ENCODE results near the gene PLCB3.

The PLCB3 gene

DNA sequence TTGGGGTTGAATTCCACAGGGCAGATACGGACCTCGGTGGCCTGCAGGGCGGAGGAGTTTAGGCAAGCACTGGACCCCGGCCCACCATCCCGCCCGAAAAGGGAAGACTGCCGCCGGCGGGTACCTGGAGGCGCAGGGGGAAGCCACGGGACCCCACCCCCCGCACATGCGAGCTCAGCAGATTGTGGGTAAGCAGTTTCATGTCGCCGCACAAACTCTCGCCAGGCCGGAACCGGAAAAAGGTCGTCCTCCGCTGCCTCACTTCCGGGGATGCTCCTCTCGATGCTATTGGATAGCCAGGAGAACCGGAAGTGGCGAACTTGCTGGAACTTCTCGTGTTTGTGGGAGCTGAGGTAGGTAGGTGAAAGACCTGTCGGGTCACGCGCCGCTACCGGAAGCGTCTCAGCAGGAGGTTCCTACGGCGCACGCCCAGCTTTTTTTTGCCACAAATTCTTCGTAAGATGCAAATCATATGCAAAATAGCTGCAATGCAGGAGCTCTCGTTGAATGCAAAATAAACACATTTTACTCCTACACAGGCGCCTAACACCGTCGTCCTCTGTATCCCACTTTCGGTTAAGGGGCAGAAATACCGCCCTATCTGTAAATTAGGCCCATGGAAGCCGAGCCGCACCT is 66.1 kb downstream of the PLCB3 start, which contains the start of gene TRMT112:
TSS of gene TRMT112 (minus strand) at position 235 of the 636 bp plus-strand sequence. CDS start at position 202, 33 bp downstream.
- in situ Hi-C loops (cut with HindIII; ENCODE audit: low pct_unique_long_range_greater_than_20kb, low sequenced_read_pairs) = no loop called here
- DNase-seq (ENCODE audit: low read depth in 1 of 2, low spot score in 1 of 2) = peak; percentile 94 to 100
- TF ChIP-seq JUND (IDR thresholded peaks at IDR 0.05; ENCODE audit: low read depth) = no peak

DNA sequence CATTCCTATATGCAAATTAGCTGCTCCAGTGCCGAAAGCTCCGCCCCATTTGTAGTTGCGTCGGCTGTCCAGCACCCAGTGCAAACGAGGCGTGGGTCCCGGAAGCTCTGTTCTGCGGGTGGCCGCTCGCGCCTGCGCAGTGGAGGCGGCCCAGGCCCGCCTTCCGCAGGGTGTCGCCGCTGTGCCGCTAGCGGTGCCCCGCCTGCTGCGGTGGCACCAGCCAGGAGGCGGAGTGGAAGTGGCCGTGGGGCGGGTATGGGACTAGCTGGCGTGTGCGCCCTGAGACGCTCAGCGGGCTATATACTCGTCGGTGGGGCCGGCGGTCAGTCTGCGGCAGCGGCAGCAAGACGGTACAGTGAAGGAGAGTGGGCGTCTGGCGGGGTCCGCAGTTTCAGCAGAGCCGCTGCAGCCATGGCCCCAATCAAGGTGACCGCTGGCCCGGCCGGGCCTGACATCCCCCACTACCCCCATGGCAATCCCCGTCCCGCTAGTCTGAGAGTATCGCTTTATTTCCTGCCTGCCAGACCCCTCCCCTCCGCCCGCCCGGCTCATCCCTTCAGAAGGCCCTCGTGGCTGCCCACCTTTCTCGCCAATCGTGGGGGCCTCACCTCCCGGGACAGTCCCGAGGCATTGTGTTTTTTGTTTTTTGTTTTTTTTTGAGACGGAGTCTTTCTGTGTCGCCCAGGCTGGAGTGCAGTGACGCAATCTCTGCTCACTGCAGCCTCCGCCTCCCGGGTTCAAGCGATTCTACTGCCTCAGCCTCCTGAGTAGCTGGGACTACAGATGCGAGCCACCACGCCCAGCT is 66.8 kb downstream of the PLCB3 start, which contains the start of gene PRDX5:
TSS of gene PRDX5 (plus strand) at position 161 of the 805 bp plus-strand sequence. CDS start at position 256, 95 bp downstream.
- peak; percentile 96 to 99 for DNase-seq (ENCODE audit: low read depth in 1 of 2, low spot score in 1 of 2)
- TF ChIP-seq JUND (IDR thresholded peaks at IDR 0.05; ENCODE audit: low read depth) = no peak
- in situ Hi-C loops (cut with HindIII; ENCODE audit: low pct_unique_long_range_greater_than_20kb, low sequenced_read_pairs) = no loop called here

Measured in T47D (cell line).